HL-60 (cell line): ENCODE measurements around the gene DNAAF8.

Source experiments
- DNase-seq, 2 experiments: peaks; one replicate each; pipeline ENCODE4 v3.0.0-alpha.2; 2010 to 2020; ENCODE audit warnings: low read depth in 1 of 2, low spot score in 1 of 2
- H3K27ac ChIP-seq: fragments of 250-450 bp; sonication (Bioruptor Pico); replicated peaks from 2 replicates; pipeline ENCODE4 v1.5.1; 2020; ENCODE audit warnings: mild to moderate bottlenecking, moderate library complexity
- H3K27me3 ChIP-seq: fragments of 250-450 bp; sonication (Bioruptor Pico); 2 replicates; pipeline ENCODE4 v1.5.1; 2021; ENCODE audit warnings: mild to moderate bottlenecking, moderate library complexity; ENCODE audit not compliant: insufficient read depth, poor library complexity, severe bottlenecking
- H3K4me3 ChIP-seq: replicated peaks from 2 replicates; pipeline ENCODE4 v1.5.1; 2011; ENCODE audit warnings: mild to moderate bottlenecking, control low read depth, low read length; ENCODE audit not compliant: insufficient read depth
- GABPA ChIP-seq: IDR thresholded peaks from 2 replicates; pipeline ENCODE4 v1.6.1; 2012; ENCODE audit warnings: low read depth
- POLR2AphosphoS5 ChIP-seq: IDR thresholded peaks from 2 replicates; pipeline ENCODE4 v1.6.1; 2012; ENCODE audit warnings: low read depth
- SPI1 ChIP-seq: IDR thresholded peaks from 2 replicates; pipeline ENCODE4 v1.6.1; 2012; ENCODE audit warnings: low read depth, mild to moderate bottlenecking, borderline replicate concordance
- TF ChIP-seq, protein P1 (sequence below): IDR thresholded peaks from 2 replicates; pipeline ENCODE4 v1.6.1; 2012; ENCODE audit warnings: low read depth; ENCODE audit not compliant: insufficient replicate concordance
- TF ChIP-seq, protein P2 (sequence below): IDR thresholded peaks from one replicate; pipeline ENCODE4 v1.5.1; 2011; ENCODE audit warnings: low read length, control low read depth, inconsistent platforms; ENCODE audit not compliant: insufficient read depth

The DNAAF8 gene

DNA sequence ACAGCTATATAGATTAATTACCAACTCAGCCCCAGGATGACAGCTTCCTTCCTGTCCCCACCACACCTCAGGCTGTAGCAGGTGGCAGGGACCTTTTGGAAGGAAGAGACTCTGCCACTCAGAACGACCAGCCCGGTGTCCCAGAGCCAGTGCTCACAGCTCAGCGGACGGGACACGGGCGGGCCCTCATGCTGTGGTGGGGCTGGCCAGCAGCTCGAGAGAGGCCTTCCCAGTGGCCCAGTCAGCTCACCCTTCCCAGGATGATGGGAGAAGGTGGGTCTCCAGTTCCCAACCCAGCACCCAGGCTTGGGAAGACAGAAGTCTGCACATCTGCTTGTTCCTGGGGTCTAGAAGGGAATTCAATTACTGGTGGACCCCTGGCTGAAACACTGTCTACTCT, 30.4 kb upstream of the DNAAF8 start:
- Histone ChIP-seq H3K27me3 (no peaks in the 10 kb centered on the region), H3K4me3 (no peak overlapping the region), H3K27ac (no peak overlapping the region)
- no peak for DNase-seq
- TF ChIP-seq GABPA: no peak

DNA sequence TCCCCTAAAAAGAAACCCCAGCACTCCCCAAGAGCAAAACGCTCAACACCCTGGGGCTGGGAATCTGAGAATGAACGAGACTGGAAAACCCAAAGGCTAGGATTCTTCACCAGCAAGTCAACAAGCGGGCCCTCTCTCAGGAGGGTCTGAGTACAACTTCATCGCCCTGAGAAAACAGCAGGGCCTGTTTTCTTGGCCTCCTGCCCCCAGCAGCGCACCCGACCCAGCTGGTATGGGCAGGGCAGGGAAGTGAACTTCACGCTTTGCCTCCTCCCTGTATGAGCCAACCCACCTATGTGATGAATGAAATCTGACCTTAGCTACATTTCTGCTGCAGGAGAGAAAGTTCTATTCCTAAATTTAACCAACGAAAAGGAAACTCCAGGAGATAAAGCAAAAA, 29.8 kb upstream of the DNAAF8 start:
- DNase-seq: no peak
- Histone ChIP-seq H3K27me3 (no peaks in the 10 kb centered on the region), H3K27ac (no peak overlapping the region), H3K4me3 (no peak overlapping the region)
- no peak for TF ChIP-seq SPI1
- no peak for TF ChIP-seq GABPA
- TF ChIP-seq, protein P1, sequence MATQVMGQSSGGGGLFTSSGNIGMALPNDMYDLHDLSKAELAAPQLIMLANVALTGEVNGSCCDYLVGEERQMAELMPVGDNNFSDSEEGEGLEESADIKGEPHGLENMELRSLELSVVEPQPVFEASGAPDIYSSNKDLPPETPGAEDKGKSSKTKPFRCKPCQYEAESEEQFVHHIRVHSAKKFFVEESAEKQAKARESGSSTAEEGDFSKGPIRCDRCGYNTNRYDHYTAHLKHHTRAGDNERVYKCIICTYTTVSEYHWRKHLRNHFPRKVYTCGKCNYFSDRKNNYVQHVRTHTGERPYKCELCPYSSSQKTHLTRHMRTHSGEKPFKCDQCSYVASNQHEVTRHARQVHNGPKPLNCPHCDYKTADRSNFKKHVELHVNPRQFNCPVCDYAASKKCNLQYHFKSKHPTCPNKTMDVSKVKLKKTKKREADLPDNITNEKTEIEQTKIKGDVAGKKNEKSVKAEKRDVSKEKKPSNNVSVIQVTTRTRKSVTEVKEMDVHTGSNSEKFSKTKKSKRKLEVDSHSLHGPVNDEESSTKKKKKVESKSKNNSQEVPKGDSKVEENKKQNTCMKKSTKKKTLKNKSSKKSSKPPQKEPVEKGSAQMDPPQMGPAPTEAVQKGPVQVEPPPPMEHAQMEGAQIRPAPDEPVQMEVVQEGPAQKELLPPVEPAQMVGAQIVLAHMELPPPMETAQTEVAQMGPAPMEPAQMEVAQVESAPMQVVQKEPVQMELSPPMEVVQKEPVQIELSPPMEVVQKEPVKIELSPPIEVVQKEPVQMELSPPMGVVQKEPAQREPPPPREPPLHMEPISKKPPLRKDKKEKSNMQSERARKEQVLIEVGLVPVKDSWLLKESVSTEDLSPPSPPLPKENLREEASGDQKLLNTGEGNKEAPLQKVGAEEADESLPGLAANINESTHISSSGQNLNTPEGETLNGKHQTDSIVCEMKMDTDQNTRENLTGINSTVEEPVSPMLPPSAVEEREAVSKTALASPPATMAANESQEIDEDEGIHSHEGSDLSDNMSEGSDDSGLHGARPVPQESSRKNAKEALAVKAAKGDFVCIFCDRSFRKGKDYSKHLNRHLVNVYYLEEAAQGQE: no peak
- no peak for TF ChIP-seq POLR2AphosphoS5
- TF ChIP-seq, protein P2, sequence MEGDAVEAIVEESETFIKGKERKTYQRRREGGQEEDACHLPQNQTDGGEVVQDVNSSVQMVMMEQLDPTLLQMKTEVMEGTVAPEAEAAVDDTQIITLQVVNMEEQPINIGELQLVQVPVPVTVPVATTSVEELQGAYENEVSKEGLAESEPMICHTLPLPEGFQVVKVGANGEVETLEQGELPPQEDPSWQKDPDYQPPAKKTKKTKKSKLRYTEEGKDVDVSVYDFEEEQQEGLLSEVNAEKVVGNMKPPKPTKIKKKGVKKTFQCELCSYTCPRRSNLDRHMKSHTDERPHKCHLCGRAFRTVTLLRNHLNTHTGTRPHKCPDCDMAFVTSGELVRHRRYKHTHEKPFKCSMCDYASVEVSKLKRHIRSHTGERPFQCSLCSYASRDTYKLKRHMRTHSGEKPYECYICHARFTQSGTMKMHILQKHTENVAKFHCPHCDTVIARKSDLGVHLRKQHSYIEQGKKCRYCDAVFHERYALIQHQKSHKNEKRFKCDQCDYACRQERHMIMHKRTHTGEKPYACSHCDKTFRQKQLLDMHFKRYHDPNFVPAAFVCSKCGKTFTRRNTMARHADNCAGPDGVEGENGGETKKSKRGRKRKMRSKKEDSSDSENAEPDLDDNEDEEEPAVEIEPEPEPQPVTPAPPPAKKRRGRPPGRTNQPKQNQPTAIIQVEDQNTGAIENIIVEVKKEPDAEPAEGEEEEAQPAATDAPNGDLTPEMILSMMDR: no peak

DNA sequence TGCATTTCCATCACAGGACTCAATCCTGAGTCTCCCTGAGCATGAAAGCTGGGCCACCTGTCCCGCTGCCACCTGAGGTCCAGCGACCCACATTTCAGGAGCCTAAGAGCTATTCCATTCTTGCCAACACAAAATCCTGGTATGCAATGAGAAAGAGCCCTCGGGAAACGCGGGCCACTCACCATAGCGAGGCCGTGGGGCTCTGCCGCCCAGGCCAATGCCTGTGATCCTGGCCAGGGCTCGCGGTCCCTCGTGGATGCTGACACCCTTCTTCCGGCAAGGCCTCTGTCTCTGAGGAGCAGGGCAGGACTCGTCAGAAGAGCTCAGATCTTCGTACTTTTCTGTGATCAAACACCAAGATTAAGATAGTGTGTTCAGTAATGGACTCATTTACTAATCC, 29.4 kb upstream of the DNAAF8 start:
- Histone ChIP-seq H3K4me3 (no peak overlapping the region), H3K27ac (no peak overlapping the region), H3K27me3 (no peaks in the 10 kb centered on the region)
- TF ChIP-seq, protein P1: no peak
- no peak for TF ChIP-seq SPI1
- TF ChIP-seq GABPA: no peak
- DNase-seq: no peak

DNA sequence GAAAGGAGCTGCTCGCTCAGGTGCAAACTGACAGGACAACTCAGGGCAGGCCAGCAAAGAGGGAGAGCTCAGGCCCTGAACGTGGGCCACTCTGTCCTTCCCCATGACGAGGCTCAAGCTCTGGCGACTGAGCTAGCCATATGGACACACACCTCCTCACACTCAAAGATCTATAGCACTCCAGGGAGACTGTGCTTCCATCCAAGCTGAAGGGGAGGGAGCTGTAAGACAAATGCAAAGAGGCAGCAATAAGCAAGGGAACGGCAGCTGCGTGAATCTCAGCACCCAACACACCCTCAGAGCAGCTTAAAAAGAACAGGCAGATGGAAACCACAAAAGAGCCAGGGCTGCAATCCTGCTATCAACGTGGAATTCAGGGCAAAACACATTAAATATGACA, 27.5 kb upstream of the DNAAF8 start:
- no peak for DNase-seq
- H3K4me3 ChIP-seq: no peak overlapping the region
- no peak overlapping the region for H3K27ac ChIP-seq
- TF ChIP-seq, protein P1: no peak
- TF ChIP-seq, protein P2: no peak
- no peak for TF ChIP-seq SPI1
- H3K27me3 ChIP-seq: no peaks in the 10 kb centered on the region
